ENCODE measurements around the gene CCL24. TPM values are rescaled to one million over a fixed set of nuclear protein-coding genes. Genes with fewer than 3 reads are reported as not detected.
"Not testable (repeated sequence)": the region's sequence is repeated elsewhere in the genome, so short reads cannot be mapped to it uniquely, and the experiment has no call there.

Gene CCL24
- total RNA-seq, 1 experiment from 2014 or later = not detected

GRCh38 chr7:75858410-75858809, 44.8 kb upstream of the CCL24 start:
- in situ Hi-C loops (cut with HindIII; ENCODE audit: low pct_unique_long_range_greater_than_20kb, low sequenced_read_pairs) = no loop called here

GRCh38 chr7:75856536-75856935, 42.9 kb upstream of the CCL24 start:
- intact Hi-C loops (cut with micrococcal nuclease; ENCODE audit: unreplicated experiment) = no loop called here
- Histone ChIP-seq H3K27me3 (ENCODE audit: control insufficient read depth, insufficient read depth, low read length) (no peaks in the 10 kb centered on the region), H3K36me3 (ENCODE audit: control insufficient read depth, insufficient read depth, low read length) (no peaks in the 10 kb centered on the region), H3K9me3 (ENCODE audit: control insufficient read depth, insufficient read depth, low read depth, low read length) (no peaks in the 10 kb centered on the region), H3K4me1 (ENCODE audit: control insufficient read depth, insufficient read depth, low read length) (no peaks in the 10 kb centered on the region), H3K4me3 (ENCODE audit: low read depth in 2 of 2, low read length in 2 of 2) (no peak overlapping the region), H3K27ac (ENCODE audit: low read length) (no peak overlapping the region)
- in situ Hi-C loops (cut with HindIII; ENCODE audit: low pct_unique_long_range_greater_than_20kb, low sequenced_read_pairs) = no loop called here
- CTCF ChIA-PET = no interaction called here
- TF ChIP-seq SIN3A (IDR thresholded peaks at IDR 0.05; ENCODE audit: borderline replicate concordance, insufficient read depth, low read depth, low read length) = no peak
- TF ChIP-seq, protein P1, sequence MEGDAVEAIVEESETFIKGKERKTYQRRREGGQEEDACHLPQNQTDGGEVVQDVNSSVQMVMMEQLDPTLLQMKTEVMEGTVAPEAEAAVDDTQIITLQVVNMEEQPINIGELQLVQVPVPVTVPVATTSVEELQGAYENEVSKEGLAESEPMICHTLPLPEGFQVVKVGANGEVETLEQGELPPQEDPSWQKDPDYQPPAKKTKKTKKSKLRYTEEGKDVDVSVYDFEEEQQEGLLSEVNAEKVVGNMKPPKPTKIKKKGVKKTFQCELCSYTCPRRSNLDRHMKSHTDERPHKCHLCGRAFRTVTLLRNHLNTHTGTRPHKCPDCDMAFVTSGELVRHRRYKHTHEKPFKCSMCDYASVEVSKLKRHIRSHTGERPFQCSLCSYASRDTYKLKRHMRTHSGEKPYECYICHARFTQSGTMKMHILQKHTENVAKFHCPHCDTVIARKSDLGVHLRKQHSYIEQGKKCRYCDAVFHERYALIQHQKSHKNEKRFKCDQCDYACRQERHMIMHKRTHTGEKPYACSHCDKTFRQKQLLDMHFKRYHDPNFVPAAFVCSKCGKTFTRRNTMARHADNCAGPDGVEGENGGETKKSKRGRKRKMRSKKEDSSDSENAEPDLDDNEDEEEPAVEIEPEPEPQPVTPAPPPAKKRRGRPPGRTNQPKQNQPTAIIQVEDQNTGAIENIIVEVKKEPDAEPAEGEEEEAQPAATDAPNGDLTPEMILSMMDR (IDR thresholded peaks at IDR 0.05) = no peak
- no peak for TF ChIP-seq POLR2AphosphoS5 (IDR thresholded peaks at IDR 0.05; ENCODE audit: low read depth, low read length)
- TF ChIP-seq, protein P2, sequence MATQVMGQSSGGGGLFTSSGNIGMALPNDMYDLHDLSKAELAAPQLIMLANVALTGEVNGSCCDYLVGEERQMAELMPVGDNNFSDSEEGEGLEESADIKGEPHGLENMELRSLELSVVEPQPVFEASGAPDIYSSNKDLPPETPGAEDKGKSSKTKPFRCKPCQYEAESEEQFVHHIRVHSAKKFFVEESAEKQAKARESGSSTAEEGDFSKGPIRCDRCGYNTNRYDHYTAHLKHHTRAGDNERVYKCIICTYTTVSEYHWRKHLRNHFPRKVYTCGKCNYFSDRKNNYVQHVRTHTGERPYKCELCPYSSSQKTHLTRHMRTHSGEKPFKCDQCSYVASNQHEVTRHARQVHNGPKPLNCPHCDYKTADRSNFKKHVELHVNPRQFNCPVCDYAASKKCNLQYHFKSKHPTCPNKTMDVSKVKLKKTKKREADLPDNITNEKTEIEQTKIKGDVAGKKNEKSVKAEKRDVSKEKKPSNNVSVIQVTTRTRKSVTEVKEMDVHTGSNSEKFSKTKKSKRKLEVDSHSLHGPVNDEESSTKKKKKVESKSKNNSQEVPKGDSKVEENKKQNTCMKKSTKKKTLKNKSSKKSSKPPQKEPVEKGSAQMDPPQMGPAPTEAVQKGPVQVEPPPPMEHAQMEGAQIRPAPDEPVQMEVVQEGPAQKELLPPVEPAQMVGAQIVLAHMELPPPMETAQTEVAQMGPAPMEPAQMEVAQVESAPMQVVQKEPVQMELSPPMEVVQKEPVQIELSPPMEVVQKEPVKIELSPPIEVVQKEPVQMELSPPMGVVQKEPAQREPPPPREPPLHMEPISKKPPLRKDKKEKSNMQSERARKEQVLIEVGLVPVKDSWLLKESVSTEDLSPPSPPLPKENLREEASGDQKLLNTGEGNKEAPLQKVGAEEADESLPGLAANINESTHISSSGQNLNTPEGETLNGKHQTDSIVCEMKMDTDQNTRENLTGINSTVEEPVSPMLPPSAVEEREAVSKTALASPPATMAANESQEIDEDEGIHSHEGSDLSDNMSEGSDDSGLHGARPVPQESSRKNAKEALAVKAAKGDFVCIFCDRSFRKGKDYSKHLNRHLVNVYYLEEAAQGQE (IDR thresholded peaks at IDR 0.05; ENCODE audit: insufficient read depth in 1 of 2, low read depth in 2 of 2, low read length in 1 of 2) = no peak
- no peak for TF ChIP-seq TCF7L2 (IDR thresholded peaks at IDR 0.05; ENCODE audit: low read depth, low read length)
- POLR2A ChIA-PET = no interaction called here
- DNase-seq (ENCODE audit: low read depth, low spot score) (no peak), ATAC-seq (no peak)
- no TSS peak for BruUV-seq (replicated peaks)

More at GRCh38 chr7:75858410-75858809, 44.8 kb upstream of the CCL24 start:
- TF ChIP-seq SIN3A (IDR thresholded peaks at IDR 0.05; ENCODE audit: borderline replicate concordance, insufficient read depth, low read depth, low read length) (no peak), POLR2AphosphoS5 (IDR thresholded peaks at IDR 0.05; ENCODE audit: low read depth, low read length) (no peak), TCF7L2 (IDR thresholded peaks at IDR 0.05; ENCODE audit: low read depth, low read length) (no peak)
- TF ChIP-seq, protein P2 (IDR thresholded peaks at IDR 0.05; ENCODE audit: insufficient read depth in 1 of 2, low read depth in 2 of 2, low read length in 1 of 2) = no peak
- TF ChIP-seq, protein P1 (IDR thresholded peaks at IDR 0.05) = no peak
- Histone ChIP-seq H3K4me3 (ENCODE audit: low read depth in 2 of 2, low read length in 2 of 2) (no peak overlapping the region), H3K4me1 (ENCODE audit: control insufficient read depth, insufficient read depth, low read length) (no peaks in the 10 kb centered on the region), H3K27ac (ENCODE audit: low read length) (no peak overlapping the region), H3K27me3 (ENCODE audit: control insufficient read depth, insufficient read depth, low read length) (no peaks in the 10 kb centered on the region), H3K9me3 (ENCODE audit: control insufficient read depth, insufficient read depth, low read depth, low read length) (no peaks in the 10 kb centered on the region), H3K36me3 (ENCODE audit: control insufficient read depth, insufficient read depth, low read length) (no peaks in the 10 kb centered on the region)
- ChIA-PET POLR2A (no interaction called here), CTCF (no interaction called here)
- intact Hi-C loops (cut with micrococcal nuclease; ENCODE audit: unreplicated experiment) = no loop called here
- ATAC-seq (no peak), DNase-seq (ENCODE audit: low read depth, low spot score) (no peak)
- no TSS peak for BruUV-seq (replicated peaks)

- H3K9me3 ChIP-seq (ENCODE audit: control insufficient read depth, insufficient read depth, low read depth, low read length); BruUV-seq (replicated peaks); H3K4me3 ChIP-seq (ENCODE audit: low read depth in 2 of 2, low read length in 2 of 2); H3K4me1 ChIP-seq (ENCODE audit: control insufficient read depth, insufficient read depth, low read length); CTCF ChIA-PET; in situ Hi-C loops (cut with HindIII; ENCODE audit: low pct_unique_long_range_greater_than_20kb, low sequenced_read_pairs); DNase-seq (ENCODE audit: low read depth, low spot score); H3K27me3 ChIP-seq (ENCODE audit: control insufficient read depth, insufficient read depth, low read length); ATAC-seq; POLR2A ChIA-PET; H3K36me3 ChIP-seq (ENCODE audit: control insufficient read depth, insufficient read depth, low read length); intact Hi-C loops (cut with micrococcal nuclease; ENCODE audit: unreplicated experiment); H3K27ac ChIP-seq (ENCODE audit: low read length): not testable (repeated sequence)
Measured at GRCh38 chr7:75854813-75855345, 41.3 kb upstream of the CCL24 start.
